ENCODE results near the gene FAM120A. TPM values are rescaled to one million over a fixed set of nuclear protein-coding genes. Genes with fewer than 3 reads are reported as not detected.
"Not testable (repeated sequence)": the region's sequence is repeated elsewhere in the genome, so short reads cannot be mapped to it uniquely, and the experiment has no call there.

Gene FAM120A
- polyA plus RNA-seq, 6 donors from 2014 or later = 6.8 to 16.7 (median 11.0) TPM

GRCh38 chr9:93511228-93511627 is 59.7 kb downstream of the FAM120A start:
- H3K4me1 Mint-ChIP-seq = peaks cover 36 to 55% (median 53%) of the 10 kb centered on the region in 3 donors
- peak overlapping the region in 3 of 6 donors; percentile 18 to 70 (median 49) for H3K27ac Mint-ChIP-seq

GRCh38 chr9:93512170-93512812 is 60.8 kb downstream of the FAM120A start:
- H3K27ac Mint-ChIP-seq = peak overlapping the region in 4 of 6 donors; percentile 49 to 86 (median 56)
- not testable (repeated sequence) for H3K27me3 Mint-ChIP-seq, H3K36me3 Mint-ChIP-seq, H3K9me3 Mint-ChIP-seq, DNase-seq
- H3K4me1 Mint-ChIP-seq = peaks cover 30 to 46% (median 42%) of the 10 kb centered on the region in 3 donors
- peak overlapping the region in 2 of 8 donors; percentile 5 to 80 for H3K4me3 Mint-ChIP-seq
- ATAC-seq (ENCODE audit: low read depth in 2 of 2) = peak; percentile 82 to 87

More at GRCh38 chr9:93511228-93511627, 59.7 kb downstream of the FAM120A start:
- not testable (repeated sequence) for H3K36me3 Mint-ChIP-seq; H3K9me3 Mint-ChIP-seq; ATAC-seq (ENCODE audit: low read depth in 2 of 2); H3K4me3 Mint-ChIP-seq; DNase-seq; H3K27me3 Mint-ChIP-seq

GRCh38 chr9:93513606-93514005 is 62.1 kb downstream of the FAM120A start:
- peaks cover 13 to 14% of the 10 kb centered on the region in 2 donors for H3K36me3 Mint-ChIP-seq
- peaks cover 29 to 44% (median 41%) of the 10 kb centered on the region in 3 donors for H3K4me1 Mint-ChIP-seq
- H3K27me3 Mint-ChIP-seq = no peaks in the 10 kb centered on the region
- no peak for ATAC-seq (ENCODE audit: low read depth in 2 of 2)
- no peak overlapping the region for H3K27ac Mint-ChIP-seq
- no peaks in the 10 kb centered on the region for H3K9me3 Mint-ChIP-seq
- H3K4me3 Mint-ChIP-seq = no peak overlapping the region
- no peak for DNase-seq

- Mint-ChIP-seq H3K4me1 (peaks cover 26 to 33% (median 33%) of the 10 kb centered on the region in 3 donors), H3K27ac (peak overlapping the region in 2 of 6 donors; percentile 26 to 47), H3K27me3 (no peaks in the 10 kb centered on the region), H3K9me3 (no peaks in the 10 kb centered on the region), H3K4me3 (no peak overlapping the region), H3K36me3 (peaks cover 14 to 16% of the 10 kb centered on the region in 2 donors)
- DNase-seq (no peak), ATAC-seq (ENCODE audit: low read depth in 2 of 2) (no peak)
These were observed 65.8 kb downstream of the FAM120A start for GRCh38 chr9:93517331-93517730.

- DNase-seq (no peak), ATAC-seq (ENCODE audit: low read depth in 2 of 2) (no peak)
- peaks cover 21 to 28% (median 22%) of the 10 kb centered on the region in 3 donors for H3K4me1 Mint-ChIP-seq
- no peaks in the 10 kb centered on the region for H3K9me3 Mint-ChIP-seq
- no peak overlapping the region for H3K27ac Mint-ChIP-seq
- no peaks in the 10 kb centered on the region for H3K27me3 Mint-ChIP-seq
- no peak overlapping the region for H3K4me3 Mint-ChIP-seq
- H3K36me3 Mint-ChIP-seq = peaks cover 14 to 24% of the 10 kb centered on the region in 2 donors
These were observed 69.0 kb downstream of the FAM120A start for GRCh38 chr9:93520523-93520922.

- H3K4me1 Mint-ChIP-seq = peaks cover 17 to 30% (median 18%) of the 10 kb centered on the region in 3 donors
- no peaks in the 10 kb centered on the region for H3K27me3 Mint-ChIP-seq
- no peak overlapping the region for H3K4me3 Mint-ChIP-seq
- DNase-seq (no peak), ATAC-seq (ENCODE audit: low read depth in 2 of 2) (no peak)
- peak overlapping the region in 1 of 6 donors; percentile 0 for H3K27ac Mint-ChIP-seq
- no peaks in the 10 kb centered on the region for H3K9me3 Mint-ChIP-seq
- H3K36me3 Mint-ChIP-seq = peaks cover 16 to 26% of the 10 kb centered on the region in 2 donors
These were observed 71.3 kb downstream of the FAM120A start for GRCh38 chr9:93522736-93523135.

- ATAC-seq (ENCODE audit: low read depth in 2 of 2) = no peak
- no peak for DNase-seq
- Mint-ChIP-seq H3K27me3 (no peaks in the 10 kb centered on the region), H3K36me3 (peaks cover 9 to 24% of the 10 kb centered on the region in 2 donors), H3K9me3 (no peaks in the 10 kb centered on the region), H3K4me3 (peak overlapping the region in 1 of 8 donors; percentile 1), H3K27ac (peak overlapping the region in 1 of 6 donors; percentile 10), H3K4me1 (peaks cover 10 to 21% (median 13%) of the 10 kb centered on the region in 3 donors)
These were observed 72.1 kb downstream of the FAM120A start for GRCh38 chr9:93523518-93524144.

GRCh38 chr9:93525476-93525875 is 74.0 kb downstream of the FAM120A start:
- ATAC-seq (ENCODE audit: low read depth in 2 of 2) (no peak), DNase-seq (no peak)
- peaks cover 8 to 19% (median 13%) of the 10 kb centered on the region in 3 donors for H3K4me1 Mint-ChIP-seq
- H3K27ac Mint-ChIP-seq = peak overlapping the region in 1 of 6 donors; percentile 71
- H3K36me3 Mint-ChIP-seq = peaks cover 19 to 26% of the 10 kb centered on the region in 2 donors
- H3K27me3 Mint-ChIP-seq = no peaks in the 10 kb centered on the region
- no peaks in the 10 kb centered on the region for H3K9me3 Mint-ChIP-seq
- H3K4me3 Mint-ChIP-seq = no peak overlapping the region

GRCh38 chr9:93531374-93531773 is 79.9 kb downstream of the FAM120A start:
- no peaks in the 10 kb centered on the region for H3K9me3 Mint-ChIP-seq
- H3K36me3 Mint-ChIP-seq = peaks cover 33 to 50% of the 10 kb centered on the region in 2 donors
- no peak for DNase-seq
- H3K4me3 Mint-ChIP-seq = no peak overlapping the region
- peak overlapping the region in 2 of 6 donors; percentile 2 to 19 for H3K27ac Mint-ChIP-seq
- peaks cover 0 to 8% (median 6%) of the 10 kb centered on the region in 3 donors for H3K4me1 Mint-ChIP-seq
- no peak for ATAC-seq (ENCODE audit: low read depth in 2 of 2)
- H3K27me3 Mint-ChIP-seq = no peaks in the 10 kb centered on the region

GRCh38 chr9:93532141-93532540 is 80.7 kb downstream of the FAM120A start:
- DNase-seq = no peak
- Mint-ChIP-seq H3K9me3 (no peaks in the 10 kb centered on the region), H3K4me1 (peaks cover 0 to 8% (median 6%) of the 10 kb centered on the region in 3 donors), H3K4me3 (no peak overlapping the region), H3K36me3 (peaks cover 30 to 42% of the 10 kb centered on the region in 2 donors), H3K27ac (no peak overlapping the region), H3K27me3 (no peaks in the 10 kb centered on the region)
- ATAC-seq (ENCODE audit: low read depth in 2 of 2) = no peak

GRCh38 chr9:93533863-93534262 is 82.4 kb downstream of the FAM120A start:
- Mint-ChIP-seq H3K9me3 (no peaks in the 10 kb centered on the region), H3K27ac (peak overlapping the region in 2 of 6 donors; percentile 38 to 76), H3K4me1 (peaks cover 0 to 8% (median 6%) of the 10 kb centered on the region in 3 donors), H3K4me3 (no peak overlapping the region), H3K27me3 (no peaks in the 10 kb centered on the region), H3K36me3 (peaks cover 21 to 42% of the 10 kb centered on the region in 2 donors)
- ATAC-seq (ENCODE audit: low read depth in 2 of 2) = no peak
- no peak for DNase-seq

GRCh38 chr9:93536167-93536566 is 84.7 kb downstream of the FAM120A start:
- ATAC-seq (ENCODE audit: low read depth in 2 of 2) = no peak
- H3K9me3 Mint-ChIP-seq = no peaks in the 10 kb centered on the region
- H3K4me1 Mint-ChIP-seq = peaks cover 0 to 8% (median 6%) of the 10 kb centered on the region in 3 donors
- no peak overlapping the region for H3K27ac Mint-ChIP-seq
- H3K4me3 Mint-ChIP-seq = no peak overlapping the region
- no peaks in the 10 kb centered on the region for H3K27me3 Mint-ChIP-seq
- peaks cover 18 to 26% of the 10 kb centered on the region in 2 donors for H3K36me3 Mint-ChIP-seq
- DNase-seq = no peak

- H3K27ac Mint-ChIP-seq = peak overlapping the region in 1 of 6 donors; percentile 82
- no peaks in the 10 kb centered on the region for H3K27me3 Mint-ChIP-seq
- H3K4me3 Mint-ChIP-seq = no peak overlapping the region
- no peaks in the 10 kb centered on the region for H3K9me3 Mint-ChIP-seq
- peaks cover 18 to 24% of the 10 kb centered on the region in 2 donors for H3K36me3 Mint-ChIP-seq
- peaks cover 0 to 8% (median 6%) of the 10 kb centered on the region in 3 donors for H3K4me1 Mint-ChIP-seq
- no peak for ATAC-seq (ENCODE audit: low read depth in 2 of 2)
- no peak for DNase-seq
These were observed 85.4 kb downstream of the FAM120A start for GRCh38 chr9:93536874-93537273.

GRCh38 chr9:93540305-93540704 is 88.8 kb downstream of the FAM120A start:
- Mint-ChIP-seq H3K27ac (no peak overlapping the region), H3K4me1 (peaks cover 0 to 6% (median under 1%) of the 10 kb centered on the region in 3 donors), H3K27me3 (no peaks in the 10 kb centered on the region), H3K9me3 (no peaks in the 10 kb centered on the region), H3K4me3 (no peak overlapping the region), H3K36me3 (peaks cover 7 to 10% of the 10 kb centered on the region in 2 donors)
- DNase-seq (no peak), ATAC-seq (ENCODE audit: low read depth in 2 of 2) (no peak)

Data from naive B cell (primary cell).